Hair follicle dermal papilla cell (primary cell): ENCODE measurements around the gene ENOX2. TPM values are rescaled to one million over a fixed set of nuclear protein-coding genes. Genes with fewer than 3 reads are reported as not detected.

Source experiments
- total RNA-seq: library from RNA; depleted of rRNA; stranded (reverse); fragments of >200 nt; gene quantifications from 2 replicates; pipeline ENCODE4 v1.2.3, GENCODE V29; 2012

ENOX2 gene
- total RNA-seq: 18.6 and 19.8 TPM in 2 replicates

DNA sequence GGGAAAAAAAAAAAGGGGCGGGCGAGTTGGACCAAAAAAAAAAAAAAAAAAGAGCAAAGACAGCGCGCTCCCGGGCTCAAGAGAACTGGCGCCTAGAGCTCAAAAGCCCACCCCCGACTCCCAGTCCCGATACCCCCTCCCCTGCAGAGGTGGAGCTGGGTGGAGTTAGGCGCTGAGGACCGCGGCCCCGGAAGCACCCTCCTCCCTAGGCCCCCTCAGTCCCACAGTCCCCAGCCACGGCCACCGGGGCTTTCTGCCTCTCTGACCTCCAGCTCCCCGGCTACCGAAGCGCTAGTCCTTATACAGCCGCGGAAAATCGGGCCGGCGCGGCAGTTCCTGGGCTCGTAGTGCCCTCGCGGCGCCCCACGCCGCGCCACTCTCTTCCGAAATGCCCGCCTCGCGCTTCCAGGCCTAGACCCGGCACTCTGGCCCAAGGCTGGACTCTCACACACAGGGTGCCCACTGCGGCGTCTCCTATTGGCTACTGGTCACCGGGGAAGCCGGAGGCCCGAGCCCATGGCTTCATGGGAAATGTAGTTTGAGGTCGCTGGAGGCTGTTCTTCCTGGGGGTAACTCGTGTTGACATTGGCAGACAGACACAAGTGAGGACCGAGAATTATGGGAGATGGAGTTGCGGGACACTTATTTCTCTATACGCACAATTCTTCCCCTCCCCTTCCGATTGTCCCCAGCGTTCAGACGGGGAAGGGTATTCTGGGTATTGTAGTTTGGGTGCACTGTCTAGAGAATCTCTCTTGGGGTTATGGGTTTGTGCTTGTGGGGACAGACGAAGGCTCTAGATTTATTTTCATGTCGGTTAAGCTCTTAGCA lies at the start of gene ENOX2:
Gene ENOX2 (minus strand): TSS at position 427 of the 831 bp plus-strand sequence. CDS start 199,993 bp downstream, outside the sequence.

Other genes starting within 250 kb of the ENOX2 start
- not detected in 2 replicates for gene ARHGAP36, start 155.1 kb upstream of the ENOX2 start, total RNA-seq